Thymus (tissue), 11 donors: ENCODE results near the gene FKRP. TPM values are rescaled to one million over a fixed set of nuclear protein-coding genes. Genes with fewer than 3 reads are reported as not detected.

ENCODE experiments used
- DNase-seq, 9 donors: peaks; one replicate each; pipeline ENCODE4 v3.0.0-alpha.2; 2013; ENCODE audit warnings: low spot score in 9 of 9, low read depth in 6 of 9, missing footprints in 1 of 9
- H3K27ac ChIP-seq, 2 donors: one replicate each; pipeline ENCODE4 v1.5.1; 2013; ENCODE audit warnings: control low read depth in 1 of 2, low read depth in 1 of 2, low read length in 1 of 2, mild to moderate bottlenecking in 1 of 2, moderate library complexity in 1 of 2
- H3K27me3 ChIP-seq, 2 donors: one replicate each; pipeline ENCODE4 v1.5.1; 2013; ENCODE audit warnings: low read length in 1 of 2; ENCODE audit not compliant: control insufficient read depth in 2 of 2, insufficient read depth in 1 of 2
- H3K36me3 ChIP-seq, 2 donors: one replicate each; pipeline ENCODE4 v1.5.1; 2013; ENCODE audit warnings: low read length in 1 of 2, mild to moderate bottlenecking in 1 of 2, moderate library complexity in 1 of 2; ENCODE audit not compliant: control insufficient read depth in 2 of 2, insufficient read depth in 2 of 2
- H3K4me1 ChIP-seq, 2 donors: one replicate each; pipeline ENCODE4 v1.5.1; 2013; ENCODE audit warnings: low read length in 2 of 2; ENCODE audit not compliant: control insufficient read depth in 2 of 2, insufficient read depth in 2 of 2
- H3K4me3 ChIP-seq, 2 donors: one replicate each; pipeline ENCODE4 v1.5.1; 2013; ENCODE audit warnings: low read length in 2 of 2, control low read depth in 1 of 2, mild to moderate bottlenecking in 1 of 2
- H3K9me3 ChIP-seq, 2 donors: one replicate each; pipeline ENCODE4 v1.5.1; 2013; ENCODE audit warnings: low read length in 1 of 2, mild to moderate bottlenecking in 1 of 2; ENCODE audit not compliant: control insufficient read depth in 2 of 2, insufficient read depth in 1 of 2
- WGBS: extraction: QIAGEN DNeasy Blood & Tissue Kit; methylation state at CpG from one replicate; pipeline ENCODE4 v1.1.7; 2013; 5-methylcytosine and 5-hydroxymethylcytosine counted together
- polyA plus RNA-seq: library from polyadenylated mRNA; stranded (reverse); fragments of 200-250 nt; gene quantifications from one replicate; pipeline ENCODE4 v1.2.3, GENCODE V29; 2013
- total RNA-seq: library from RNA; stranded (reverse); fragments of 120-200 nt; gene quantifications from one replicate; pipeline ENCODE4 v1.2.4, GENCODE V29; 2013
- donor health status: healthy.

The FKRP gene
- total and polyA plus RNA-seq, 2 donors = 6.2 to 13.5 TPM

DNA sequence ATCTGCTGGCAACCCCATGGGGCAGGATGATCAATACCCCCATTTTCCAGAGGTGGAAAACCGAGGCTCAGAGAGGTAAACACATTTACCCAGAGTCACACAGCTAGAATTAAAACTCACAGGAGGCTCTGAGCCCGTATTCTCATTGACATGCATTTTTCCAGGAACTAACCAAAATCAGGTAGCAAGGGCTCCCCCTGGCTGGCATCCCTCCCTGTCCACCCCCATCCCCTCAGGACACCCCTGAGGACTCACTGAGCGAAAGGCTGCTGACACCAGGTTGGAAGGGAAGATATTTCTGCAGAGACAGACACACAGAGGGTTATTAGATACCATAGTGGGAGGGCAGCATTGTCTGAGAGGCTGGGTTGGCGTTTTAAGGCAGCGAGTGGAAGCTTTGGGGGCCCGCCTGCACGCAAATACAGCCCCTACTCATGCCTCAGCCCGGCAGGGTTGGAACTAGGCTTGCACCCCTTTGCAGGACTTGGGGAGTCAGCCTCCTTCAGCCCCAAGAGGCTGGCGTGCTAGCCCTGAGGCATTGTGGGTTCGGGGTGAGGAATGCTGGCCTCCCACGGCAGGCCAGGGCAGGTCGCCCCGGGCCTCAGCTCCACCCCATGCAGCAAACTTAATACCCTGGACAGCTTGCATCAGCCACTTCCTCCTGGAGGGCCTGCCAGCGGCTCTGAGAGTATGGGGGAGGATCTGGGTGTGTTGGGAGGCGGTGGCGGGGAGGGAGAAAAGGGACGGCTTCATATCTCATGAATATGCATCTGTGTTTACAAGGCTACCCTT is 38.6 kb downstream of the FKRP start:
- Histone ChIP-seq H3K9me3 (no peaks in the 10 kb centered on the region), H3K4me3 (peak overlapping the region; percentile 24 to 36), H3K4me1 (peaks cover 34 to 57% of the 10 kb centered on the region in 2 donors), H3K36me3 (peaks cover 29 to 35% of the 10 kb centered on the region in 2 donors), H3K27me3 (no peaks in the 10 kb centered on the region), H3K27ac (peak overlapping the region; percentile 0 to 70)
- WGBS = 38% methylated on average over 17 of the region's 17 CpGs
- DNase-seq = peak in 4 of 9 donors; percentile 20 to 63 (median 33)

DNA sequence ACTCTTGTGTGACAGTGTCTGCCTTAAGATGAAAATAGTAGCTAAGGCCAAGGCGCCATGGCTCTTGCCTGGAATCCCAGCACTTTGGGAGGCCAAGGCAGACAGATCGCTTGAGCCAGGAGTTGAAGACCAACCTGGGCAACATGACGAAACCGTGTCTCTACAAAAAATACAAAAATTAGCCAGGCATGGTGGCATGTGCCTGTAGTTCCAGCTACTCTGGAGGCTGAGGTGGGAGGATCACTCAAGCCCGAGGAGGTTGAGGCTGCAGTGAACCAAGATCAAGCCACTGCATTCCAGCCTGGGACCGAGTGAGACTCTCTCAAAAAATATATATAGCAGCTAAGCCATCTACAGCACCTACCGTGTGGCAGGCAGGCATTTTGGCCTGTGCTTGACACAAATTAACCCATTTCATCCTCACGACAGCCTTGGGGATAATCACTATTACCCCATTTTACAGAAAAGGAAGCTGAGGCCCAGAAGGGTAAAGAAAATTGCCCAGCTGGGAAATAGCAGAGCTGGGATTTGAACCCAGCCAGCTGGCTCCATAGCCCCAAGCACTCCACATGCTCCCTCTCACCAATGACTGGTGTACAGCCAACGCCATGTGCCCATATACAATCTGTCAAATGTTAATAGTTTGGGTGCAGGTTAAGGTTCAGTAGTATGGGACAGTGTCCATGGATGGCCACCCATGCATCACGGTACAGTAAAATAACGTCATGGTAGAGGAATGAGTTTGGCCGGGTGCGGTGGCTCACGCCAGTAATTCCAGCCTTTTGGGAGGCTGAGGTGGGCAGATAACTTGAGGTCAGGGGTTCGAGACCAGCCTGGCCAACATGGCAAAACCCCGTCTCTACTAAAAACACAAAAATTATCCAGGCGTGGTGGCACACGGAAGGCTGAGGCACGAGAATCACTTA is 39.5 kb downstream of the FKRP start:
- Histone ChIP-seq H3K4me3 (peak overlapping the region; percentile 24 to 69), H3K27ac (peak overlapping the region; percentile 56 to 70), H3K9me3 (no peaks in the 10 kb centered on the region), H3K27me3 (no peaks in the 10 kb centered on the region), H3K36me3 (peaks cover 27 to 31% of the 10 kb centered on the region in 2 donors), H3K4me1 (peaks cover 34 to 60% of the 10 kb centered on the region in 2 donors)
- WGBS = 92% methylated on average over 19 of the region's 19 CpGs
- no peak for DNase-seq

DNA sequence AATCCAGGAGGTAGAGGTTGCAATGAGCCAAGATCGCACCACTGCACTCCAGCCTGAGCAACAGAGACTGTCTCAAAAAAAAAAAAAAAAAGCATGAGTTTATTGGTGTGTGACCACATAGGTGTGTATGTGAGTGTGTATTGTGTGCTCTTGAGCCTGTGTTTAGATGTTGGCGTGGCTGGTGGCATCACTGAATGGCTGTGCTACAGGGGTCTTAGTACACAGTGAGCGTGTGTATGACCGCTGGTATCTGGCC is 40.1 kb downstream of the FKRP start:
- peaks cover 34 to 61% of the 10 kb centered on the region in 2 donors for H3K4me1 ChIP-seq
- 95% methylated on average over 4 of the region's 4 CpGs for WGBS
- no peaks in the 10 kb centered on the region for H3K27me3 ChIP-seq
- peak overlapping the region; percentile 55 to 69 for H3K4me3 ChIP-seq
- no peaks in the 10 kb centered on the region for H3K9me3 ChIP-seq
- no peak for DNase-seq
- peaks cover 25 to 26% of the 10 kb centered on the region in 2 donors for H3K36me3 ChIP-seq
- peak overlapping the region; percentile 84 to 85 for H3K27ac ChIP-seq

DNA sequence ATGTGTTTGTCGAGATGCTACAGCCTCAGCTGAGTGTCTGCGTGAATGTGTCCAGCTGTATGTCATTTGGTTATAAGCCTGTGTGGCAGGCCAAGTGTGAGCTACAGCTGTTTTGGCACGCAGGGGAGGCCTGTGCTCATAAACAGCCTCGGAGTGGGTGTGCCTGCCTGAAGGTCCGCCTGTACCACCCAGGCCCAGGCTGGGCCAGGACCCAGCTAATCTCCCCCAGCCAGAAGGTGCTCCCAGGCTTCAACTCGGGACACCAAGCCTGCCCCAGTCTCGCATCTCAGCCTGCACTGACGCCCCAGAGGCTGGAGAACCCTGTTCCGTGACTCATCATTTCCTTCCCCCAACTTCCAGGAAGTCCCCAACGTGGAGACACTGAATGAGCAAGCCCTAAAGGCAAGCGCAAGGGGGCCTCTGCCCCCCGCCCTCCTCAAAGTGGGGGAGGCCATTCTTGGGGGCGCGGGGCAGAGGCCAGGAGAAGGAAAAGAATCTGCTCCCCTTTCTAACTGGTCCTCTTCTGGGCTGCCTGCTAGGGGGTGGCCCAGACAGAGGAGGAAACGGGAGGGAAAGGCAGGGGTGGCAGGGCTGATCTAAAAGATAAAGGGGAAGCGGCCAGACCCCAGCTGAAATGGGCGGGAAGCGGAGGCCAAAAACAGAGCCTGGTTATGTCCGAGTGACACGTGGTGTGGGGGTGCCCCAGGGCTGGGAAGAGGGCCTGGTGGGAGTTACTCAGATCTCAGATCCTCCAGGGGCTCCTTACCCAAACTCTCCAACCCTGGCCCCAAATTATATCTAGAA is 40.6 kb downstream of the FKRP start:
- peaks cover 34 to 67% of the 10 kb centered on the region in 2 donors for H3K4me1 ChIP-seq

DNA sequence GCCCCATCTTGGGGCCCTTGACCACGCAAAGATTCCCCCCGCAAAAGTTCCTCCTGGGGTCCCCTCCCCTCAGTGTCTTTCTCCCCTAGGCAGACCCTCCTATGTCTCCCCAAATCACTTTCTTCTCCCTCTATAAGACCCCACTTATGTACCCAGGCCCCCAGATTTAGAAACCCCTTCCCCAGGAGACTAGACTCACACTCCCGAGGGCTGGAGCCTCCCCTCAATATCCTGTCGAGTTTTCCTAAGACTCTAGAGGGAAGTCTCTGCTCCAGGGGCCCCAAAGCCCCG is 41.1 kb downstream of the FKRP start:
- Histone ChIP-seq H3K9me3 (no peaks in the 10 kb centered on the region), H3K27me3 (no peaks in the 10 kb centered on the region), H3K27ac (peak overlapping the region; percentile 37 to 85), H3K4me3 (peak overlapping the region; percentile 55 to 69), H3K4me1 (peaks cover 34 to 72% of the 10 kb centered on the region in 2 donors), H3K36me3 (peaks cover 16% of the 10 kb centered on the region in 2 donors)
- under 1% methylated on average over 5 of the region's 5 CpGs for WGBS
- DNase-seq = no peak

More for the DNA sequence above, 40.6 kb downstream of the FKRP start:
- DNase-seq = peak in 5 of 9 donors; percentile 50 to 85 (median 71)
- Histone ChIP-seq H3K4me3 (peak overlapping the region; percentile 55 to 69), H3K27me3 (no peaks in the 10 kb centered on the region), H3K27ac (peak overlapping the region; percentile 84 to 85), H3K36me3 (peaks cover 21 to 22% of the 10 kb centered on the region in 2 donors), H3K9me3 (no peaks in the 10 kb centered on the region)
- WGBS = 8% methylated on average over 20 of the region's 20 CpGs

DNA sequence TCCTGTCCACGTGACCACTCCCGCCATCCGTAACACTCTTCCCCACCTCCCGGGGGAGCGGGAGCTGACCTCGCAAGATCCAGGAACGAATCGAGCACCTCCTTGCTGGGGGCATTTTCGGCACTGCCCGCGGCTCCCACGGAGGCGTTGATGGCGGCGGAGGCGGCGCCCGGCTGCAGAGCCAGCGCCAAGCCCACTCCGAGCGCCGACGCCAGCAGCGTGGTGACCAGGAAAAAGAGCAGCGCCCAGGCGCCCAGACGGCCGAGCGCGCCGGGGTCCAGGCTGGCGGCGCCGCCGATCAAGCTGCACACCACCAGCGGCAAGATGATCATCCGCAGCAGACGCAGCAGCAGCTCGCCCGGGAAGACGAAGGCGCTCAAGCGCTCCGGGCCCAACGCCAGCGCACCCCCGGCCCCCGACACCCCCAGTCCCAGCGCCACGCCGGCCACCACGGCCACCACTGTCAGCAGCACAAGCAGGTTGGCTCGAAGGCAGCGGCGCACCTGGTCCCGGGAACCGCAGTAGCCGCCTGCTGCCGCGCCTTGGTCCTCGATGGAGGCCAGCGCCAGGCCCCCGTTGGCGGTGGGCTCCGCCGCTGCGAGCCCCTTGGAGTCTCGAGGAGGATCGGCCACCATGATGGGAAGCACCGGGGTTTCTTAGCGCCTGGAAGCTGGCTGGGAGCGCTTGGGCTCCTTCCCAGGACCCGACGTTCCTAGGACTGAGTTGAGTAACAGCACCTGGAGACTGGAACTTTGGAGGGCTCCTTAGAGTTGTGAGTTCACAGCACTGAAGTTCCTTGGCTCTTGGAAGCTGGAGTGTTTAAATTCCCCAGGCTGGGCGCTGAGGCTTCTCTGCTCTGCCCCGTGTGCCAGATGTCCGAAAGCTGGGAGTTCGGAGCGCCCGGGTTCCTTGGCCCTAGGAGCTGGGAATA is 41.7 kb downstream of the FKRP start:
- Histone ChIP-seq H3K4me3 (peak overlapping the region; percentile 55 to 69), H3K36me3 (peaks cover 11% of the 10 kb centered on the region in 2 donors), H3K27me3 (no peaks in the 10 kb centered on the region), H3K4me1 (peaks cover 39 to 78% of the 10 kb centered on the region in 2 donors), H3K9me3 (no peaks in the 10 kb centered on the region), H3K27ac (peak overlapping the region; percentile 37 to 85)
- peak in 4 of 9 donors; percentile 9 to 49 (median 24) for DNase-seq
- under 1% methylated on average over 80 of the region's 80 CpGs for WGBS

DNA sequence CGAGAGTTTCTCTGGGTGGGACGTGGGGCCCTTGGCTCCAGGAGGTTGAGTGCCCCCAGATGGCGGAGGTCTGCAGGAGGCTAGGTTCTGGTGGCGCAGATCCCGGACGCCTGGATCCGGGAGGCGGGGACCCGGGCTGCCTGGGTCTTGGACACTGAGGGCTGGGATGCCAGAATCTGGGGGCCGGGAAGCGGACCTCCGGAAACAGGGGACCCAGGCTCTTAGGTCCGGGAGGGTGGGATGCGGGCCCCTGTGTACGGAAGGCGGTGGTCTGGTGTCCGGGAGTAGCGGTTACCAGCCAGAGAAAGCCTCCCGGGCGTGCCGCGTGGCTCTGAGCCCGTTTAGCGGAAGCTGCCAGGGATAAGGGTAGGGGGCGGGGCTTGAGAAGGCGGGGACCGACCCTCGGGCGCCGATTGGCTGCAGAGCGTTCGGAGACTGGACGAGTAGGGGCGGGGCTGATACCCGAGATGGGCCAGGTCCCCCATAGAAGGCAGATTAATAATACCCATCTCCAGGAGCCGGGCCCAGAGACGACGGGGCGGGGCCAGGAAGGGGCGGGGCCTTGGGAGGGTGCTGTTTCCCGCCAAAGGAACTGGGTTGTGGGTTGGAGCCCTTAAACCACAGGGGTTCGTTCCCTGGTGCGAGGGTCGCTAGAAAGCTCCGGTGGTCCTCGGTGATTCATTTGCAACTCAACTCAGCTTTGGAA is 42.6 kb downstream of the FKRP start, which contains the start of gene SLC1A5:
Gene SLC1A5, minus strand, starts transcription at position 333 of the 706 bp plus-strand sequence. CDS start 629 bp downstream, outside the sequence.
- WGBS = under 1% methylated on average over 46 of the region's 46 CpGs
- H3K4me3 ChIP-seq = peak within 1 kb of the TSS; percentile 55 to 69
- H3K27me3 ChIP-seq = no peaks in the 10 kb centered on the region
- no peaks in the 10 kb centered on the region for H3K9me3 ChIP-seq
- peaks cover 3 to 7% of the 10 kb centered on the region in 2 donors for H3K36me3 ChIP-seq
- peak within 1 kb of the TSS; percentile 36 to 67 for H3K27ac ChIP-seq
- peaks cover 41 to 82% of the 10 kb centered on the region in 2 donors for H3K4me1 ChIP-seq
- peak; percentile 76 to 94 (median 88) for DNase-seq
